ENCODE measurements around the gene CARMIL1. TPM values are rescaled to one million over a fixed set of nuclear protein-coding genes. Genes with fewer than 3 reads are reported as not detected.

Gene CARMIL1
- total and polyA plus RNA-seq, 2 of the 8 experiments (the other 6 are each of a cell fraction or from before 2014, with no cell fraction given) = 20.3 to 40.4 TPM

DNA sequence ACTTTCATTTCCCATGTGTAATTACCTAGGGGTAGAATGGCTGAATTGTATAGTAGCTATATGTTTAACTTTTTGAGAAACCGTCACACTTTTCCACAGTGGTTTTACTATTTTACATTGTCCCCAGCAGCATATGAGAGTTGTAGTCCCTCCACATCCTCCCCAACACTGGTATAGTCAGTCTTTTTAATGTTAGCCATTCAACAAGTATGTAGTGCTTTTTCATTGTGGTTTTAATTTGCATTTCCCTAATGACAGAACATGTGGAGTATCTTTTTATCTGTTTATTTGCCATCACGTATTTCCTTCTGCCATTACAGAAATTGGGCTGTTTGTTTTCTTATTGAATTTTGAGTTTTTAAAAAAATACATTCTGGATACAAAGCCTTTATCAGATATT is 148.4 kb downstream of the CARMIL1 start:
- Histone ChIP-seq H4K91ac (replicated peaks; ENCODE audit: insufficient read length, low read length) (no peak overlapping the region), H3K4me1 (replicated peaks in 1 of 4; ENCODE audit: control insufficient read depth in 3 of 4, insufficient read depth in 4 of 4, low read length in 3 of 4) (peaks cover 0 to 5% (median 2%) of the 10 kb centered on the region in 4 experiments; a peak in 3 of 7 replicates), H3K23me2 (ENCODE audit: low read depth, low read length) (no peaks in the 10 kb centered on the region), H3K4ac (replicated peaks; ENCODE audit: insufficient read length, low read depth, low read length) (no peak overlapping the region), H3K23ac (ENCODE audit: insufficient read length) (no peak overlapping the region), H3K36me3 (ENCODE audit: control insufficient read depth in 2 of 4, insufficient read depth in 4 of 4, low read length in 3 of 4) (no peaks in the 10 kb centered on the region), H3K4me3 (ENCODE audit: extremely low read depth in 1 of 4, insufficient read depth in 2 of 4, low read depth in 3 of 4, low read length in 4 of 4) (no peak overlapping the region), H3K4me2 (ENCODE audit: insufficient read depth in 1 of 2, low read depth in 2 of 2, low read length in 2 of 2) (no peak overlapping the region), H3K27me3 (replicated peaks in 1 of 4; ENCODE audit: control insufficient read depth in 3 of 4, extremely low read depth in 1 of 4, insufficient read depth in 3 of 4, low read length in 3 of 4) (no peaks in the 10 kb centered on the region), H3K14ac (ENCODE audit: insufficient read length) (no peak overlapping the region), H4K8ac (ENCODE audit: extremely low read depth, insufficient read depth, low read length) (no peak overlapping the region), H3K56ac (replicated peaks; ENCODE audit: insufficient read length, low read depth, low read length) (no peak overlapping the region), H2BK120ac (replicated peaks; ENCODE audit: low read depth, low read length) (no peak overlapping the region), H3K79me1 (ENCODE audit: low read depth, low read length) (no peaks in the 10 kb centered on the region; the same call in 1 of the 2 replicates), H2BK20ac (ENCODE audit: low read length) (no peak overlapping the region), H4K20me1 (replicated peaks in 1 of 2; ENCODE audit: control insufficient read depth in 1 of 2, insufficient read depth in 2 of 2, low read length in 2 of 2) (no peaks in the 10 kb centered on the region), H4K5ac (ENCODE audit: insufficient read length, low read depth, low read length) (no peak overlapping the region), H2AFZ (ENCODE audit: low read length) (no peak overlapping the region), H2BK12ac (ENCODE audit: low read depth, low read length) (no peak overlapping the region), H3K9me3 (ENCODE audit: insufficient read depth in 2 of 2, low read depth in 1 of 2, low read length in 1 of 2) (no peaks in the 10 kb centered on the region), H2BK15ac (ENCODE audit: low read length) (no peak overlapping the region), H3K9ac (replicated peaks in 1 of 4; ENCODE audit: extremely low read depth in 1 of 4, low read depth in 3 of 4, low read length in 3 of 4) (no peak overlapping the region), H3K79me2 (ENCODE audit: control insufficient read depth in 1 of 2, insufficient read depth in 2 of 2, low read length in 2 of 2) (no peaks in the 10 kb centered on the region; a peak in 1 of 4 replicates), H3K27ac (ENCODE audit: low read depth, low read length) (no peak overlapping the region), H2AK5ac (ENCODE audit: low read depth, low read length) (no peak overlapping the region), H2BK5ac (ENCODE audit: low read depth, low read length) (no peak overlapping the region), H3K18ac (ENCODE audit: extremely low read depth, low read length) (no peak overlapping the region)
- no peak for FAIRE-seq
- CTCF ChIA-PET (ENCODE audit: partially characterized antibody) = interaction anchor here (0.6 to 1.8 kb wide), 5 partner anchors 10 to 63 kb away, joined by 3 to 5 read pairs (median 3); no protein-coding TSS in a partner anchor
- WGBS, 2 experiments (ENCODE audit: extremely low coverage in 1 of 2, insufficient coverage in 1 of 2, insufficient read length in 1 of 2, insufficient replicate concordance in 2 of 2, low coverage in 1 of 2, low lambda C conversion rate in 2 of 2, missing lambda C conversion rate in 1 of 2) = 87% methylated on average over 2 of the region's 2 CpGs; no CpG with 5 or more reads in 1 of the 2 experiments
- POLR2A ChIA-PET (ENCODE audit: partially characterized antibody) = no interaction called here
- no peak for DNase-seq (ENCODE audit: low read depth in 1 of 2, low spot score in 2 of 2)
- TF ChIP-seq CBX8 (IDR thresholded peaks at IDR 0.05; ENCODE audit: borderline replicate concordance, low read depth, low read length) (no peak), BACH1 (IDR thresholded peaks at IDR 0.05; ENCODE audit: low read length) (no peak), CBX5 (IDR thresholded peaks at IDR 0.05; ENCODE audit: low read depth, low read length) (no peak), YY1 (IDR thresholded peaks at IDR 0.05; ENCODE audit: low read depth, low read length) (no peak), CEBPB (IDR thresholded peaks at IDR 0.05; ENCODE audit: low read depth, low read length) (no peak), POLR2AphosphoS5 (IDR thresholded peaks at IDR 0.05; ENCODE audit: low read depth, low read length) (no peak), EGR1 (IDR thresholded peaks at IDR 0.05; ENCODE audit: borderline replicate concordance, low read depth, low read length) (no peak), GABPA (IDR thresholded peaks at IDR 0.05; ENCODE audit: borderline replicate concordance, insufficient read depth, low read length) (no peak), SP4 (IDR thresholded peaks at IDR 0.05; ENCODE audit: low read length) (no peak), POU5F1 (IDR thresholded peaks at IDR 0.05; ENCODE audit: low read depth, low read length) (no peak), SIRT6 (IDR thresholded peaks at IDR 0.05; ENCODE audit: low read length) (no peak), KDM4A (IDR thresholded peaks at IDR 0.05; ENCODE audit: low read depth, low read length, severe bottlenecking) (no peak)
- TF ChIP-seq, protein P1, sequence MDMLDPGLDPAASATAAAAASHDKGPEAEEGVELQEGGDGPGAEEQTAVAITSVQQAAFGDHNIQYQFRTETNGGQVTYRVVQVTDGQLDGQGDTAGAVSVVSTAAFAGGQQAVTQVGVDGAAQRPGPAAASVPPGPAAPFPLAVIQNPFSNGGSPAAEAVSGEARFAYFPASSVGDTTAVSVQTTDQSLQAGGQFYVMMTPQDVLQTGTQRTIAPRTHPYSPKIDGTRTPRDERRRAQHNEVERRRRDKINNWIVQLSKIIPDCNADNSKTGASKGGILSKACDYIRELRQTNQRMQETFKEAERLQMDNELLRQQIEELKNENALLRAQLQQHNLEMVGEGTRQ (IDR thresholded peaks at IDR 0.05; ENCODE audit: low read length) = no peak
- TF ChIP-seq, protein P2, sequence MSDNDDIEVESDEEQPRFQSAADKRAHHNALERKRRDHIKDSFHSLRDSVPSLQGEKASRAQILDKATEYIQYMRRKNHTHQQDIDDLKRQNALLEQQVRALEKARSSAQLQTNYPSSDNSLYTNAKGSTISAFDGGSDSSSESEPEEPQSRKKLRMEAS (IDR thresholded peaks at IDR 0.05) = no peak

Measured in H1 (cell line).